ENCODE measurements around the gene FOXJ3. TPM values are rescaled to one million over a fixed set of nuclear protein-coding genes. Genes with fewer than 3 reads are reported as not detected.

The FOXJ3 gene
- total and polyA plus RNA-seq, 10 donors = 8.9 to 85.8 (median 57.3) TPM

DNA sequence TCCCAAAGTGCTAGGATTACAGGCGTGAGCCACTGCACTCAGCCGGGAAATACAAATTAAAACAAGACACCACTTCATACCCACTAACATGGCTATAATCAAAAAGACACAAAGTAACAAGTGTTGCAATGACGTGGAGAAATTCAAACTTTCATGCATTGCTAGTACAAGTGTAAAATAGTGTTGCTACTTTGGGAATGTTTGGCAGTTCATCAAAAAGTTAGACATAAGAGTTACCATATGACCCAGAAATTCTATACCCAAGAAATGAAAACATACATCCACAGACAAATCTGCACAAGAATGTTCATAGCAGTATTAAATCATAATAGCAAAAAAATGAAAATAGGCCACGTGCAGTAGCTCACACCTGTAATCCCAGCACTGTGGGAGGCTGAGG lies 16.4 kb downstream of the FOXJ3 start:
- 91 to 94% (median 94%) methylated on average over 4 of the region's 4 CpGs for WGBS, 5 donors
- no peak for DNase-seq
- no peaks in the 10 kb centered on the region for H3K27me3 ChIP-seq (replicated peaks in 1 of 7)
- H3K4me1 ChIP-seq = peaks cover 15 to 100% (median 72%) of the 10 kb centered on the region in 6 donors
- peak overlapping the region in 1 of 8 donors; percentile 53 for H3K27ac ChIP-seq
- H3K9me3 ChIP-seq = no peaks in the 10 kb centered on the region
- H3K4me3 ChIP-seq = no peak overlapping the region
- TF ChIP-seq POLR2A (IDR thresholded peaks at IDR 0.05) (no peak), POLR2AphosphoS5 (IDR thresholded peaks at IDR 0.05) (no peak)
- TF ChIP-seq, protein P1, sequence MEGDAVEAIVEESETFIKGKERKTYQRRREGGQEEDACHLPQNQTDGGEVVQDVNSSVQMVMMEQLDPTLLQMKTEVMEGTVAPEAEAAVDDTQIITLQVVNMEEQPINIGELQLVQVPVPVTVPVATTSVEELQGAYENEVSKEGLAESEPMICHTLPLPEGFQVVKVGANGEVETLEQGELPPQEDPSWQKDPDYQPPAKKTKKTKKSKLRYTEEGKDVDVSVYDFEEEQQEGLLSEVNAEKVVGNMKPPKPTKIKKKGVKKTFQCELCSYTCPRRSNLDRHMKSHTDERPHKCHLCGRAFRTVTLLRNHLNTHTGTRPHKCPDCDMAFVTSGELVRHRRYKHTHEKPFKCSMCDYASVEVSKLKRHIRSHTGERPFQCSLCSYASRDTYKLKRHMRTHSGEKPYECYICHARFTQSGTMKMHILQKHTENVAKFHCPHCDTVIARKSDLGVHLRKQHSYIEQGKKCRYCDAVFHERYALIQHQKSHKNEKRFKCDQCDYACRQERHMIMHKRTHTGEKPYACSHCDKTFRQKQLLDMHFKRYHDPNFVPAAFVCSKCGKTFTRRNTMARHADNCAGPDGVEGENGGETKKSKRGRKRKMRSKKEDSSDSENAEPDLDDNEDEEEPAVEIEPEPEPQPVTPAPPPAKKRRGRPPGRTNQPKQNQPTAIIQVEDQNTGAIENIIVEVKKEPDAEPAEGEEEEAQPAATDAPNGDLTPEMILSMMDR (IDR thresholded peaks at IDR 0.05 in 8 of 11, conservative IDR thresholded peaks at IDR 0.05 in 3 of 11) = no peak
- intact Hi-C loops (cut with DNase I; ENCODE audit: low total_unique reads) = no loop called here
- H3K36me3 ChIP-seq = no peaks in the 10 kb centered on the region

DNA sequence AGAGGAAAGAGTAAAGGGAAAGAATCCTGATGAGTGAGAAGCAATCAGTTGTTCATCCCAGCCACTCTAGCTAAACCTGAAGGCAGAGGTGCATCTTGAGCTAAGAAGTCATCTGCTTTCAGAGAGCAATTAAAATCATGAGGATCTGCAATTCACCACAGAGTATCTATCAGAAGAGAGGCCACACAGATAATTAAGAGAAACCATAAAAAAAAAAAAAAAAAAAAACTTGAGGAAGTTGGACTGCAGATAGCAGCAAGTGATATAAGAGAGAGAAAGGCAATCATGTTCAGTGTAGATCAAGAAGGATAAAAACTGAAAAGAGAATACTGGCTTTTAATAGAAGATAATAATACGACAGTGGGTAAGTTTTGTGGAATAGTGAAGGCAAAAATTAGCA lies 17.7 kb downstream of the FOXJ3 start:
- 55 to 73% (median 62%) methylated on average over 1 of the region's 1 CpG for whole genome bisulfite sequencing, 5 donors
- Histone ChIP-seq H3K27me3 (replicated peaks in 1 of 7) (no peaks in the 10 kb centered on the region), H3K36me3 (no peaks in the 10 kb centered on the region), H3K9me3 (no peaks in the 10 kb centered on the region), H3K4me1 (peaks cover 13 to 100% (median 74%) of the 10 kb centered on the region in 6 donors), H3K27ac (no peak overlapping the region), H3K4me3 (no peak overlapping the region)
- intact Hi-C loops (cut with DNase I; ENCODE audit: low total_unique reads) = no loop called here
- no peak for TF ChIP-seq POLR2A (IDR thresholded peaks at IDR 0.05)
- TF ChIP-seq, protein P1 (IDR thresholded peaks at IDR 0.05 in 8 of 11, conservative IDR thresholded peaks at IDR 0.05 in 3 of 11) = no peak
- no peak for DNase-seq

DNA sequence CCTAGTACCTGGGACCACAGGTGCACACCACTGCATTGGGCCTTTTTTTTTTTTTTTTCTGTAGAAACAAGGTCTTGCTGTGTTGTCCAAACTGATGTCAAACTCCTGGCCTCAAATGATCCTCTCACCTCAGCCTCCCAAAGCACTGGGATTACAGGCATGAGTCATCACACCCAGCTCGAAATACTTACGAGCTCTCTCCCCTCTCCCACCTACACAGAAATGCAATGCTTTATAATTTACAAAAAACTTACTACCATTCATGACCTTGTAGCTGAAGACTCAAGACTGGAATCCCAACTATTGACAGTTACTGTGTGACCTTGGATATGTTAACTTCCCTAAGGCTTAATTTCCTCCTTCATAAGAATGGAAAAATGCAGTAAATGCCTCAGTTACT lies 18.7 kb downstream of the FOXJ3 start:
- no peak overlapping the region for H3K27ac ChIP-seq
- H3K4me1 ChIP-seq = peaks cover 8 to 100% (median 74%) of the 10 kb centered on the region in 6 donors
- no peaks in the 10 kb centered on the region for H3K9me3 ChIP-seq
- no peaks in the 10 kb centered on the region for H3K27me3 ChIP-seq (replicated peaks in 1 of 7)
- H3K4me3 ChIP-seq = no peak overlapping the region
- TF ChIP-seq POLR2A (IDR thresholded peaks at IDR 0.05) (no peak), POLR2AphosphoS5 (IDR thresholded peaks at IDR 0.05) (no peak)
- TF ChIP-seq, protein P1 (IDR thresholded peaks at IDR 0.05 in 8 of 11, conservative IDR thresholded peaks at IDR 0.05 in 3 of 11) = no peak
- DNase-seq = no peak
- WGBS, 5 donors = 77 to 91% (median 82%) methylated on average over 2 of the region's 2 CpGs
- H3K36me3 ChIP-seq = no peaks in the 10 kb centered on the region
- intact Hi-C loops (cut with DNase I; ENCODE audit: low total_unique reads) = no loop called here

DNA sequence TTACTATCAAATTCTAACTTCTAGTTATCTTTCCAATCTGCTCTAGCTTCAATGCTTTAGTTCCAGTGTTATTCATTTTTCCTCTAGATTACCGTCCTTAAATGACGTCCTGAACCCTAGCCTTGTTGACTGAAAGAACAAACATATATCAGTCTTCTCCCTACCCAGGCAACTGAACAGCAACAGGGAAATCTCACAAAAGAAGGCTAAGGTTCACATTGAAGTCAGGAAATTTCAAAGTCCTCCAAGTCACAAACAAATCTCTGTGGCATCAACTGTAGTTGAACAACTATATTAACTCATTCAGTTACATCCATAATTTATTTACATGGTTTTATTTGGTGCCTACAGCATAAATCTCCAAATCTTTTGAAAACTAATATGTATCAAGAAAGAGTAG lies 19.5 kb downstream of the FOXJ3 start:
- DNase-seq = no peak
- intact Hi-C loops (cut with DNase I; ENCODE audit: low total_unique reads) = no loop called here
- no peak overlapping the region for H3K4me3 ChIP-seq
- WGBS, 5 donors = 78 to 95% (median 89%) methylated on average over 2 of the region's 2 CpGs
- no peak overlapping the region for H3K27ac ChIP-seq
- peaks cover 0 to 5% (median 0%) of the 10 kb centered on the region in 6 donors for H3K36me3 ChIP-seq
- H3K4me1 ChIP-seq = peaks cover 8 to 98% (median 67%) of the 10 kb centered on the region in 6 donors
- TF ChIP-seq POLR2A (IDR thresholded peaks at IDR 0.05) (no peak), POLR2AphosphoS5 (IDR thresholded peaks at IDR 0.05) (no peak)
- TF ChIP-seq, protein P1 (IDR thresholded peaks at IDR 0.05 in 8 of 11, conservative IDR thresholded peaks at IDR 0.05 in 3 of 11) = no peak
- no peaks in the 10 kb centered on the region for H3K9me3 ChIP-seq
- H3K27me3 ChIP-seq (replicated peaks in 1 of 7) = no peaks in the 10 kb centered on the region

Data from spleen (tissue), 11 donors.